HCT116 (cell line): ENCODE results near the gene GRIA1. TPM values are rescaled to one million over a fixed set of nuclear protein-coding genes. Genes with fewer than 3 reads are reported as not detected.

Experiments
- ATAC-seq: fragments of 200-7000 bp; cut with Tn5 transposase; 2 replicates; pipeline ENCODE4 v1.9.1; 2020; ENCODE audit warnings: mild to moderate bottlenecking, moderate library complexity
- BruUV-seq: library from RNA; stranded (reverse); fragments of 400-500 nt; replicated peaks from 2 replicates; lab custom pipeline; 2021; lab: Mats Ljungman, UMichigan
- CTCF ChIA-PET: fragments of 300-600 bp; sonication (Branson Sonifier 250); formaldehyde crosslinking; loops from one replicate; lab custom pipeline; 2021; ENCODE audit warnings: antibody characterized with exemption; lab: Charles Lee
- POLR2A ChIA-PET: fragments of 300-600, 350-600 bp; sonication (Branson Sonifier 250); formaldehyde crosslinking; loops from one replicate; lab custom pipeline; 2021; ENCODE audit warnings: antibody characterized with exemption; lab: Charles Lee
- RAD21 ChIA-PET, 2 experiments: fragments of 300-600 bp; sonication (Branson Sonifier 250); formaldehyde crosslinking; loops; one replicate each; lab custom pipeline; 2023; ENCODE audit warnings: low total read pairs in 2 of 2; ENCODE audit not compliant: uncharacterized antibody in 2 of 2, unreplicated experiment in 2 of 2, low non-redundant PET in 1 of 2; lab: Charles Lee
- DNase-seq: peaks from one replicate; pipeline ENCODE4 v3.0.0-alpha.2; 2010; ENCODE audit warnings: low read depth, low spot score
- H2AFZ ChIP-seq: fragments of 200-600 bp; shearing (Covaris generic), sonication (generic); 2 replicates; pipeline ENCODE4 v1.6.1; 2017; ENCODE audit warnings: low read depth, mixed run types, mixed read lengths, antibody characterized with exemption, low read length; ENCODE audit not compliant: poor library complexity, severe bottlenecking
- H3K27ac ChIP-seq: 2 replicates; pipeline ENCODE4 v1.5.1; 2012; ENCODE audit warnings: low read depth, low read length
- H3K27me3 ChIP-seq: fragments of 200-600 bp; sonication (generic); 2 replicates; pipeline ENCODE4 v1.6.1; 2016; ENCODE audit warnings: mixed run types, low read length, mixed read lengths; ENCODE audit not compliant: insufficient read depth
- H3K36me3 ChIP-seq, 2 experiments: fragments of 200-500 bp in 1 of 2; fragments of 200-600 bp in 1 of 2; sonication (Bioruptor generic) in 1 of 2; sonication (generic) in 1 of 2; 2 replicates each; pipeline versions ENCODE4 v1.5.1 to v1.6.1; 2014 to 2016; ENCODE audit warnings: low read length in 2 of 2, inconsistent platforms in 1 of 2, mixed read lengths in 1 of 2, mixed run types in 1 of 2; ENCODE audit not compliant: insufficient read depth in 2 of 2, control insufficient read depth in 1 of 2
- H3K4me1 ChIP-seq, 2 experiments: fragments of 200-600 bp in 1 of 2; sonication (generic) in 1 of 2; 2 replicates each; pipeline versions ENCODE4 v1.5.1 to v1.6.1; 2012 to 2017; ENCODE audit warnings: low read length in 2 of 2, inconsistent platforms in 1 of 2, mild to moderate bottlenecking in 1 of 2, mixed read lengths in 1 of 2, mixed run types in 1 of 2, moderate library complexity in 1 of 2; ENCODE audit not compliant: insufficient read depth in 2 of 2, control insufficient read depth in 1 of 2
- H3K4me2 ChIP-seq: fragments of 200-600 bp; sonication (generic); 2 replicates; pipeline ENCODE4 v1.6.1; 2017; ENCODE audit warnings: mixed run types, low read length, mixed read lengths
- H3K4me3 ChIP-seq, 2 experiments: fragments of 200-600 bp in 1 of 2; sonication (generic) in 1 of 2; replicated peaks in 1 of 2; 2 replicates each; pipeline ENCODE4 v1.5.1; 2011 to 2016; ENCODE audit warnings: low read length in 2 of 2, control low read depth in 1 of 2, low read depth in 1 of 2, mild to moderate bottlenecking in 1 of 2, mixed read lengths in 1 of 2, mixed run types in 1 of 2
- H3K79me2 ChIP-seq: fragments of 200-600 bp; sonication (generic); 2 replicates; pipeline ENCODE4 v1.6.1; 2017; ENCODE audit warnings: mild to moderate bottlenecking, mixed run types, low read length, moderate library complexity, mixed read lengths; ENCODE audit not compliant: insufficient read depth
- H3K9ac ChIP-seq: fragments of 200-600 bp; sonication (generic); 2 replicates; pipeline ENCODE4 v1.6.1; 2016; ENCODE audit warnings: low read length, mixed read lengths
- H3K9me2 ChIP-seq: fragments of 200-600 bp; sonication (generic), shearing (Covaris generic); 2 replicates; pipeline ENCODE4 v1.6.1; 2017; ENCODE audit warnings: mixed run types, mild to moderate bottlenecking, moderate library complexity; ENCODE audit not compliant: insufficient read depth
- H3K9me3 ChIP-seq, 2 experiments: fragments of 200-500 bp in 1 of 2; fragments of 200-600 bp in 1 of 2; sonication (Bioruptor generic) in 1 of 2; sonication (generic) in 1 of 2; 2 replicates each; pipeline ENCODE4 v1.6.1; 2014 to 2017; ENCODE audit warnings: low read length in 2 of 2, mixed read lengths in 2 of 2, inconsistent platforms in 1 of 2, low read depth in 1 of 2, mild to moderate bottlenecking in 1 of 2, mixed run types in 1 of 2, moderate library complexity in 1 of 2; ENCODE audit not compliant: control insufficient read depth in 1 of 2, insufficient read depth in 1 of 2
- H4K20me1 ChIP-seq: fragments of 200-600 bp; sonication (generic), shearing (Covaris generic); 2 replicates; pipeline ENCODE4 v1.6.1; 2017; ENCODE audit warnings: mixed run types, mild to moderate bottlenecking, moderate library complexity; ENCODE audit not compliant: insufficient read depth
- ATF3 ChIP-seq: IDR thresholded peaks from 2 replicates; pipeline ENCODE4 v1.6.1; 2012
- ELF1 ChIP-seq: IDR thresholded peaks from 2 replicates; pipeline ENCODE4 v1.6.1; 2012; ENCODE audit warnings: low read depth, borderline replicate concordance
- EZH2phosphoT487 ChIP-seq: fragments of 200-600 bp; IDR thresholded peaks from 2 replicates; pipeline ENCODE4 v1.6.1; 2018; ENCODE audit warnings: antibody characterized with exemption, borderline replicate concordance
- FOSL1 ChIP-seq: IDR thresholded peaks from 2 replicates; pipeline ENCODE4 v1.6.1; 2012; ENCODE audit warnings: low read depth
- POLR2A ChIP-seq: IDR thresholded peaks from 2 replicates; pipeline ENCODE4 v1.7.0; 2011; ENCODE audit warnings: borderline replicate concordance; ENCODE audit not compliant: insufficient read depth, insufficient read length; ENCODE audit errors: extremely low read depth
- REST ChIP-seq: IDR thresholded peaks from 2 replicates; pipeline ENCODE4 v1.6.1; 2012; ENCODE audit warnings: low read depth
- SIN3A ChIP-seq: IDR thresholded peaks from 2 replicates; pipeline ENCODE4 v1.6.1; 2012; ENCODE audit warnings: low read depth
- SP1 ChIP-seq: IDR thresholded peaks from 2 replicates; pipeline ENCODE4 v1.6.1; 2012; ENCODE audit warnings: low read depth
- SRF ChIP-seq: IDR thresholded peaks from 2 replicates; pipeline ENCODE4 v1.6.1; 2012; ENCODE audit warnings: low read depth
- ZBTB33 ChIP-seq: IDR thresholded peaks from 2 replicates; pipeline ENCODE4 v1.6.1; 2011; ENCODE audit warnings: mild to moderate bottlenecking, low read length, moderate library complexity; ENCODE audit not compliant: insufficient replicate concordance; ENCODE audit errors: extremely low read depth
- ZFX ChIP-seq: fragments of 450-650 bp; IDR thresholded peaks from 2 replicates; pipeline ENCODE4 v1.6.1; 2017
- intact Hi-C: fragments of 100-400 bp; cut with micrococcal nuclease; formaldehyde crosslinking; loops from 2 replicates; pipeline ENCODE4 v1.10.0; 2022
- total RNA-seq: library from RNA; stranded (reverse); gene quantifications from one replicate; pipeline ENCODE4 v1.2.1, GENCODE V29; 2021; ENCODE audit not compliant: unreplicated experiment
- TF ChIP-seq, protein P1 (sequence below): IDR thresholded peaks from 2 replicates; pipeline ENCODE4 v1.6.1; 2012

GRIA1 gene
- total RNA-seq, 1 experiment from 2014 or later, result not detected

GRCh38 chr5:153755913-153756500 is 265.5 kb downstream of the GRIA1 start:
- no peak overlapping the region for H3K27ac ChIP-seq
- no TSS peak for BruUV-seq
- no peaks in the 10 kb centered on the region for H3K36me3 ChIP-seq
- ChIA-PET POLR2A (no interaction called here), RAD21 (no interaction called here), CTCF (interaction anchor here (0.9 kb wide), 1 partner anchor 9 kb away, joined by 3 read pairs; no protein-coding TSS in a partner anchor)
- H3K4me1 ChIP-seq, result no peaks in the 10 kb centered on the region
- H4K20me1 ChIP-seq, result no peaks in the 10 kb centered on the region
- no peaks in the 10 kb centered on the region for H3K27me3 ChIP-seq
- no peak overlapping the region for H3K9ac ChIP-seq
- no peak for ATAC-seq
- no peaks in the 10 kb centered on the region for H3K9me2 ChIP-seq
- H3K79me2 ChIP-seq, result no peaks in the 10 kb centered on the region
- TF ChIP-seq EZH2phosphoT487 (no peak), SIN3A (no peak), FOSL1 (no peak), SRF (no peak), ATF3 (no peak), ZBTB33 (no peak), ELF1 (no peak), ZFX (no peak), POLR2A (no peak), REST (no peak), SP1 (no peak)
- TF ChIP-seq, protein P1, sequence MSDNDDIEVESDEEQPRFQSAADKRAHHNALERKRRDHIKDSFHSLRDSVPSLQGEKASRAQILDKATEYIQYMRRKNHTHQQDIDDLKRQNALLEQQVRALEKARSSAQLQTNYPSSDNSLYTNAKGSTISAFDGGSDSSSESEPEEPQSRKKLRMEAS, result no peak
- no peak overlapping the region for H3K4me3 ChIP-seq
- no peak for DNase-seq
- intact Hi-C loops, result loop anchor here (1.0 kb wide), 1 partner anchor 259 kb away; no protein-coding TSS in a partner anchor
- no peak overlapping the region for H2AFZ ChIP-seq
- no peaks in the 10 kb centered on the region for H3K9me3 ChIP-seq
- no peak overlapping the region for H3K4me2 ChIP-seq
